NCI-H2081 (cell line): Measurements from ENCODE around the gene CLCN7.

Experiments
- DNase-seq, 2 experiments: peaks; one replicate each; lab custom pipeline; 2025; lab: John Stamatoyannopoulos, UW

The CLCN7 gene

DNA sequence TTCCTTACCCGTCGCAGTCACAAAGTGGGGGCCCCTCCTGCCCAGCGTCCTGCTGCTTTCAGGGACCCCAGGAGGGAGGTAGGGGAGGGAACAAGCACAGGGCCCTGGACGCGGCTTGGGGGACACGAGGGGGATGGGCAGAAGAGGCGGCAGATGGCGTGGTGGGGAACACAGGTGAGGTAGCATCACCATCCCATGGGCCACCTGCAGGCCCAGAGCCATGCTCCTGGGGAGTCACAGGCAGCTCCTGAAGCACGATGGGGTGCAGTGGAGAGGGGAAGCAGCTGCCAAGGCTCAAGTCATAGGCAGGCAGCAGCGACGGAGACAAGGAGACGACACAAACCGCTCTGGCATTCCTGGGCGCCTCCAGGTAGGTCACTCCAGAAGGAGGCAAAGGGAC is 71.1 kb downstream of the CLCN7 start:
- DNase-seq = no peak

DNA sequence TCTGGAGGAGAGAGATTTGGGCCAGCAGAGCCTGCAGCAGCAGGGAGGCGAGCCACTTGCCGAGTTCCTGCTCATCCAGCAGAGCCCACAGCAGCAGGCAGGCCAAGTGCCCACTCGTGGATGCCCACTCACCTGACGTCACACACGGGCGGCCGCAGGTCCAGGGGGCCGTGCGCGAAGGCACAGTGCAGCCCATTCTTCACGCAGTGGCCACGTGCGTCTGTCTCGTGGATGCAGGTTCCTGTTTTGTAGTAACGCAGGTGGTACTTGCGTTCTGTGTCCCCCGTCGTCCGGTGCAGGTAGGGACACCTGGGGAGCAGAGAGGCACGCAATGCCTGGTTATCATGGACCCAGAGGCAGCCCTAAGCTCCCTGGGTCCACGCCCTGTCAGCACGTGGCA is 71.8 kb downstream of the CLCN7 start:
- DNase-seq = no peak

DNA sequence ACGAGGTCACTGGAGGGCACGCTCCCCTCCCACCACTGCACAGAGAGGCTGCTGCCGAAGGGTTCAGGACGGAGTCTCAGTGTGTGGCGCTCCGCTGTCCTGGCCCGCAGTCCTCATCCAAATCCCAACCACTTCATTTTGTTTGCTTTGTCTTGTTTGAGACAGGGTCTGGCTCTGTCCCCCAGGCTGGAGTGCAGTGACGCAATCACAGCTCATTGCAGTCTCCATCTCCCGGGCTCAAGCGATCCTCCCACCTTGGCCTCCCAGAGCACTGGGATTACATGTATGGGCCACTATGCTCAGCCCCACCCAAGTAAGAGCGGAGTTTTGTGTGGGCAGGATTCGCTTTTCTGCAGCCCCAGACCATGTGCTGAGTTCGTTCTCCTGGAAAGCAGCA is 73.1 kb downstream of the CLCN7 start:
- no peak for DNase-seq

DNA sequence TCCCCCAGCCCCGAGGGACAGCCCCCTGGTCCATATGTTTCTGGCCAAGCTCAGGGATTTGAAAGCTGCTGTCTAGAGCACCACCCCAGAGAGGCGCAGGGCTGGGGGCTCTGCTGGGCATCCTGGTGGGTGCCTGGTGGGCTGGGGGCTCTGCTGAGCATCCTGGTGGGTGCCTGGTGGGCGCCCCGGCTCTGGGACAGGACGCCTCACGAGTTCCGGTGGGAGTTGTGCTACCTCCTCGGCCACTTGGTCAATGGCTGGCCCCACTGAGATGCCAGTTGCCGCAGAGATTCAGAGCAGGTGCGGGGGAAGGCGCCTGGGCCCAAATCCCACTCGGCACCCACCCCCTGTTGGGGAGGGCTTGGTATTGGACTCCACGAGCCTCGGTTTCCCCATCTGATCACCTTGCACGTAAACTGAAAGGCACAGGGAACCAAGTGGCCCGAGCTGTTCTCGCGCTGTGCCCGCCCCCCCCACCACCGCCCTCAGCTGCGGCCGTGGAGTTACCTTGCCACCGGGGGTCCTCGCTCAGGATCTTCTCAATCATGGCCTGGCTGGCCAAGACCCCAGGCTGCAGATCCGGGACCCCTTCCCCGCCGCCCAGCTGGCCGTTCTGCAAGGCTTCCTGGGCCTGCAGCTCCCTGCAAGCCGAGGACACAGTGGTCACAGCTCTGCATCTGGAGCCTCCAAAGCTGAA is 73.6 kb downstream of the CLCN7 start:
- no peak for DNase-seq

DNA sequence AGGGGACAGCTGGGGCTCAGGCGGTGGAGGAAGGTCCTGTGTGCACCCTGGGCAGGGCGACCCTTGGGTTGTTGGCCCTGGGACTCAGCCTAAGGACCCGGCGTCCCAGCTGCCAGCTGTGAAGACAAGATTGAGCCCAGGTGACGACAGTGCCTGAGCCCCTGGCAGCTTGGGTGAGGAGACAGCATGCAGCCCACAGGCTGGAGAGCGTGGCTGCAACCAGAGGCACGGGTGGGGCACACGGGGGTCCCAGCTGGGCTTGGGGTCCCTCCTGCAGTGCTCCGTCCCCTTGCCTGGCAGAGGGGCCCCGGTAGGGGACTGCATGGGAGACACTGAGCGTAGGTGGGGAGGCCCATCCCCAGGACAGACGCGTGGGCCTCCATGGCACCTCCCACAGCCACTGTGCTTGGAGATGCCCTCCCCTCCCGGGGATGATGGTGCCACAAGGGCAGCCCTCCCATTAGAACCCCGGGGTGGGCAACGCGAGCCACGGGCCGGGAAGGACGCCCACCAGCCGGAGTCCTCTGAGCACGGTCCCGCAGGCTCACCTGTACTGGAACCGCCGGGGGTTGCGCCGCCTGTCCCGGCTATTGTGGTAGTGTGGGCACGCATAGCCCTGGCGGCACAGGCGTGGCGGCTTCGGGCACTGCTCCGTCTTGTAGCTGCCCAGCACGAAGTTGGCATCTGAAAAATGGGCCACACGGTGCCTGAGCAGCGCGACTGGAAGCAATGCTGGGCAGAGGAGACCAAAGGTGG is 75.8 kb downstream of the CLCN7 start:
- no peak for DNase-seq

DNA sequence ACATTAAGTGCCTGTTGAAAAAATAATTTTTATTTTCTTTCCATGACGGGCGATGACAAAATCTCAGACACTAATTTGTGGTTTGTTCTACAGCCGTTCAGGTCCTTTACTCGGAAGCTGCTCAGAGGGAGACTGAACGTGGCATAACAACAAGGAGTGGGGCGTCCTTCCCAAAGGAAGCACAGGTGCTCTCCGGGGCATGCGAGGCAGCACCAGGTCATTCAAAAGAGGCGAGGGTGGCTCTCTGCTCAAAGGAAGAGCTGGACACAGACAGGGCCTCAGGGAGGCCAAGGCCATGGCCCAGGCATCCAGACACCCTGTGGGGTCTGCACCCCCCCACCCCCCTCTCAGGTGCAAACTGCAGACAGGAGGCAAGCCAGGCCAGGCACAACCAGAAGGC is 76.5 kb downstream of the CLCN7 start:
- DNase-seq = no peak

DNA sequence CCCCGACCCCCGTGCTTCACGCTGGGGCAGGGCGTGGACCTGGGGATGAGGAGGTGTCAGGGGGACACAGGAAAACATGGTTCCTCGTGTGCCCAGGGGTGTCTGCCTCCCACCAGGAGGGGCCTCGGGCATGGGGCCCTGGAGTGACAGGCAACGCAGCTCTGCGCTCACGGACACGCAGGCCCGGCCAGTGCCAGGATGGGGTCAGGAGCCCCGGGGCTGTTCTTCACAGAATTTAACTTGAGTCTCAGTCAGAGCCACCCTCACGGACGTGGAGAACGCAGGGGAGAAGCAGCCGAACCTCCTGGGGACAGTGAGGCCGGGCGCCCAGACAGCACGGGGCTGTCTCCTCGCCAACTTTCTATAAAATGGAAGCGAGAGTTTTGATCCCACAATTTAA is 77.0 kb downstream of the CLCN7 start:
- DNase-seq = no peak

DNA sequence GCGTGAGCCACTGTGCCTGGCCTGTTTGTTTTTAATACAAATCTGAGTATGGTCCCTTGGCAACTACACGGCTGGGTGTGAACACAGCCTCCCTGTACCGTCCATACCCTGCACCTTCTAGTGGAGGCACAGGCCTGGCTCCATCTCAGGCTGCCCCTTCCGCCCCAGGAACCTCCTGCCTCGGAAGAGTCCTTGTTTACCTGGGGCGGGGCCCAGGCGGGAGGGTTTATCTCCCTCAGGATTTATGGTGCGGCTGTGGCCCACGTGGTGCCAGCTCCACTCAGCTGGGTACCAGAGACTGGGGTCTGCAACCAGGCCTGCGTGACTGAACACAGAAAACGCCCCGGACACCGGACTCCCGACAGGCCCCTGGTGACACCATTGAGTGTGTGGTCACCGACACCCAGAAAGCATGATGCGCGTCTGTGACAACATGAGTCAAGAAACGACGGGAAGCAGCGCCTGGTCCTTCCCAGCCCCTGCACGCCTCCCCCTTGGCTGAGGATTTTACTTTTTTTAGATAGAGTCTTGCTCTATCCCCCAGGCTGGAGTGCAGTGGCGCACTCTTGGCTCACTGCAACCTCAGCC is 79.3 kb downstream of the CLCN7 start:
- no peak for DNase-seq
